Measurements from ENCODE around the gene STYXL1. TPM values are rescaled to one million over a fixed set of nuclear protein-coding genes. Genes with fewer than 3 reads are reported as not detected.

The STYXL1 gene

GRCh38 chr7:75953431-75953830 lies 94.4 kb downstream of the STYXL1 start:
- Histone ChIP-seq H3K36me3 (ENCODE audit: control insufficient read depth, insufficient read depth, low read length) (peaks cover 7% of the 10 kb centered on the region), H3K4me1 (ENCODE audit: control insufficient read depth, low read depth, low read length) (peaks cover 4% of the 10 kb centered on the region), H3K4me3 (ENCODE audit: low read length) (no peak overlapping the region), H3K27ac (ENCODE audit: low read depth, low read length) (no peak overlapping the region), H3K9ac (ENCODE audit: low read length) (no peak overlapping the region), H4K8ac (ENCODE audit: low read depth, low read length) (no peak overlapping the region), H3K4me2 (ENCODE audit: low read length) (no peak overlapping the region), H3K4ac (ENCODE audit: low read depth, low read length) (no peak overlapping the region), H2BK5ac (ENCODE audit: low read length) (no peak overlapping the region), H3K23ac (ENCODE audit: low read length) (no peak overlapping the region), H4K5ac (ENCODE audit: low read length) (no peak overlapping the region), H3K79me1 (ENCODE audit: low read length) (peaks cover 3% of the 10 kb centered on the region), H3K79me2 (ENCODE audit: control insufficient read depth, insufficient read depth, low read length) (no peaks in the 10 kb centered on the region), H2BK15ac (replicated peaks; ENCODE audit: low read depth) (no peak overlapping the region), H3K56ac (ENCODE audit: low read length) (no peak overlapping the region), H3K27me3 (ENCODE audit: insufficient read depth, low read length, poor library complexity) (no peaks in the 10 kb centered on the region), H2BK120ac (ENCODE audit: low read depth, low read length) (no peak overlapping the region), H2AK5ac (ENCODE audit: low read length) (no peak overlapping the region), H3K18ac (ENCODE audit: low read length) (no peak overlapping the region)
- WGBS (ENCODE audit: extremely low coverage, insufficient coverage, low lambda C conversion rate): no CpG with 5 or more reads among the region's 7 CpGs
- DNase-seq: no peak

GRCh38 chr7:75951506-75951905 lies 96.3 kb downstream of the STYXL1 start:
- no peak overlapping the region for H4K8ac ChIP-seq (ENCODE audit: low read depth, low read length)
- no CpG with 5 or more reads among the region's 5 CpGs for WGBS (ENCODE audit: extremely low coverage, insufficient coverage, low lambda C conversion rate)
- no peaks in the 10 kb centered on the region for H3K4me1 ChIP-seq (ENCODE audit: control insufficient read depth, low read depth, low read length)
- H3K4me2 ChIP-seq (ENCODE audit: low read length): no peak overlapping the region
- DNase-seq: no peak
- H3K79me1 ChIP-seq (ENCODE audit: low read length): peaks cover 8% of the 10 kb centered on the region
- no peak overlapping the region for H3K56ac ChIP-seq (ENCODE audit: low read length)
- no peak overlapping the region for H3K23ac ChIP-seq (ENCODE audit: low read length)
- H3K79me2 ChIP-seq (ENCODE audit: control insufficient read depth, insufficient read depth, low read length): no peaks in the 10 kb centered on the region
- no peak overlapping the region for H2BK5ac ChIP-seq (ENCODE audit: low read length)
- no peak overlapping the region for H3K4ac ChIP-seq (ENCODE audit: low read depth, low read length)
- H4K5ac ChIP-seq (ENCODE audit: low read length): no peak overlapping the region
- H2AK5ac ChIP-seq (ENCODE audit: low read length): no peak overlapping the region
- peaks cover 7% of the 10 kb centered on the region for H3K36me3 ChIP-seq (ENCODE audit: control insufficient read depth, insufficient read depth, low read length)
- no peak overlapping the region for H2BK15ac ChIP-seq (replicated peaks; ENCODE audit: low read depth)
- H2BK120ac ChIP-seq (ENCODE audit: low read depth, low read length): no peak overlapping the region
- H3K4me3 ChIP-seq (ENCODE audit: low read length): no peak overlapping the region
- H3K9ac ChIP-seq (ENCODE audit: low read length): no peak overlapping the region
- H3K27me3 ChIP-seq (ENCODE audit: insufficient read depth, low read length, poor library complexity): no peaks in the 10 kb centered on the region
- no peak overlapping the region for H3K27ac ChIP-seq (ENCODE audit: low read depth, low read length)
- H3K18ac ChIP-seq (ENCODE audit: low read length): no peak overlapping the region

GRCh38 chr7:75950111-75950681 lies 97.6 kb downstream of the STYXL1 start:
- Histone ChIP-seq H3K79me1 (ENCODE audit: low read length) (peaks cover 9% of the 10 kb centered on the region), H2BK120ac (ENCODE audit: low read depth, low read length) (no peak overlapping the region), H3K4me2 (ENCODE audit: low read length) (no peak overlapping the region), H3K4me1 (ENCODE audit: control insufficient read depth, low read depth, low read length) (no peaks in the 10 kb centered on the region), H3K27me3 (ENCODE audit: insufficient read depth, low read length, poor library complexity) (no peaks in the 10 kb centered on the region), H4K8ac (ENCODE audit: low read depth, low read length) (no peak overlapping the region), H2BK15ac (replicated peaks; ENCODE audit: low read depth) (no peak overlapping the region), H3K27ac (ENCODE audit: low read depth, low read length) (no peak overlapping the region), H3K4me3 (ENCODE audit: low read length) (no peak overlapping the region), H3K36me3 (ENCODE audit: control insufficient read depth, insufficient read depth, low read length) (peaks cover 3% of the 10 kb centered on the region), H3K9ac (ENCODE audit: low read length) (no peak overlapping the region), H3K4ac (ENCODE audit: low read depth, low read length) (no peak overlapping the region), H3K18ac (ENCODE audit: low read length) (no peak overlapping the region), H3K56ac (ENCODE audit: low read length) (no peak overlapping the region), H2BK5ac (ENCODE audit: low read length) (no peak overlapping the region), H4K5ac (ENCODE audit: low read length) (no peak overlapping the region), H3K23ac (ENCODE audit: low read length) (no peak overlapping the region), H2AK5ac (ENCODE audit: low read length) (no peak overlapping the region), H3K79me2 (ENCODE audit: control insufficient read depth, insufficient read depth, low read length) (no peaks in the 10 kb centered on the region)
- no peak for DNase-seq
- WGBS (ENCODE audit: extremely low coverage, insufficient coverage, low lambda C conversion rate): no CpG with 5 or more reads among the region's 15 CpGs

- H3K79me1 ChIP-seq (ENCODE audit: low read length): peaks cover 9% of the 10 kb centered on the region
- H3K4me2 ChIP-seq (ENCODE audit: low read length): no peak overlapping the region
- WGBS (ENCODE audit: extremely low coverage, insufficient coverage, low lambda C conversion rate): no CpG with 5 or more reads among the region's 9 CpGs
- no peak overlapping the region for H4K5ac ChIP-seq (ENCODE audit: low read length)
- H4K8ac ChIP-seq (ENCODE audit: low read depth, low read length): no peak overlapping the region
- H2BK15ac ChIP-seq (replicated peaks; ENCODE audit: low read depth): no peak overlapping the region
- H3K36me3 ChIP-seq (ENCODE audit: control insufficient read depth, insufficient read depth, low read length): no peaks in the 10 kb centered on the region
- H3K18ac ChIP-seq (ENCODE audit: low read length): no peak overlapping the region
- no peaks in the 10 kb centered on the region for H3K27me3 ChIP-seq (ENCODE audit: insufficient read depth, low read length, poor library complexity)
- H3K23ac ChIP-seq (ENCODE audit: low read length): no peak overlapping the region
- no peak overlapping the region for H3K27ac ChIP-seq (ENCODE audit: low read depth, low read length)
- H2AK5ac ChIP-seq (ENCODE audit: low read length): no peak overlapping the region
- no peak overlapping the region for H3K4ac ChIP-seq (ENCODE audit: low read depth, low read length)
- no peak for DNase-seq
- H3K9ac ChIP-seq (ENCODE audit: low read length): no peak overlapping the region
- no peaks in the 10 kb centered on the region for H3K4me1 ChIP-seq (ENCODE audit: control insufficient read depth, low read depth, low read length)
- no peaks in the 10 kb centered on the region for H3K79me2 ChIP-seq (ENCODE audit: control insufficient read depth, insufficient read depth, low read length)
- no peak overlapping the region for H2BK120ac ChIP-seq (ENCODE audit: low read depth, low read length)
- no peak overlapping the region for H3K4me3 ChIP-seq (ENCODE audit: low read length)
- H2BK5ac ChIP-seq (ENCODE audit: low read length): no peak overlapping the region
- no peak overlapping the region for H3K56ac ChIP-seq (ENCODE audit: low read length)
Observed at GRCh38 chr7:75948179-75948578, 99.6 kb downstream of the STYXL1 start.

Small RNAs within 50 kb of the gene (small RNA-seq; reads per million reads assigned to genes)
- gene RNU6-863P (ENCODE audit: insufficient read depth): not detected

All from mesendoderm (in vitro differentiated cells).